ENCODE results near the gene SWI5. TPM values are rescaled to one million over a fixed set of nuclear protein-coding genes. Genes with fewer than 3 reads are reported as not detected.

The SWI5 gene
- total RNA-seq, 1 experiment from 2014 or later: 22.4 TPM

DNA sequence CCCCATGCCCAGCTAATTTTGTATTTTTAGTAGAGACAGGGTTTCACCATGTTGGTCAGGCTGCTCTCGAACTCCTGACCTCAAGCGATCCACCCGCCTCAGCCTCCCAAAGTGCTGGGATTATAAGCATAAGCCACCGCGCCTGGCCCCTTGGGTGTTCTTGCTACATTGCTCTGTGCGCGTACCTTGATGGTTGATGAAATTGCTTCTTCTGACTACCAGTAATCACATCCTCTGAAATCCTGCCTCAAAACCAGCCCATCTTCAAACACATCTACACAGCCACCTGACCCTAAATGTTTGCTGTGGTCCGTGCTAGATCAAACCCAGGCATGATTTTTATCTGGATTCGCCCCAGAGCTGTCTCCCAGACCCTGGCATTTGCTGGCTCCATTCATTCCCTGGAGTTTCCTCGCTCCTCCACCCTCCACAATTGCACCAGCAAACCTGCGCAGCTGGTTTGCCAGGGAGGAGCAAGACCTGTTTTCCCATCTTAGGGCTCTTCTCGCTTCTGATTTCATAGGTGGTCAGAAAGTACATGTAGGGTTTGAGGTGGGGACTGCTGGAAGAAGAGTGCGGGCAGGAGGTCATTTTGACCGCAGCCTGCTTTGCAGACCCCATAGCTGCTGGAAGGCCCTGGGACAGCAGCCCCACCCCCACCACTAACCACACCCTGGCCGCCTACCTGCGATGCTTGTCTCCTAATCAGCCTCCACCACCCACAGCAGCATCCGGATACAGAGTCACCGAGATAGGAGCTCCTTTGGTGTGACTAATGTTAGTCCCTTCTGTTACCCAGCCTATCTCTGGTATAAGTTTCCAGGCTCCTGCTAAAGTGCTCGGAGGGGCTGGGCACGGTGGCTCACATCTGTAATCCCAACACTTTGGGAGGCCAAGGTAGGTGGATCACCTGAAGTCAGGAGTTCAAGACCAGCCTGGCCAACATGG lies 22.7 kb downstream of the SWI5 start:
- no peaks in the 10 kb centered on the region for H3K9me2 ChIP-seq (ENCODE audit: insufficient read depth)
- TF ChIP-seq FOSL1 (IDR thresholded peaks at IDR 0.05; ENCODE audit: low read depth) (no peak), CEBPB (IDR thresholded peaks at IDR 0.05; ENCODE audit: low read depth) (no peak)
- H3K27me3 ChIP-seq (ENCODE audit: insufficient read depth, low read length): no peaks in the 10 kb centered on the region
- H3K27ac ChIP-seq (ENCODE audit: low read depth, low read length): no peak overlapping the region
- H3K9ac ChIP-seq (ENCODE audit: low read length): no peak overlapping the region
- ChIA-PET RAD21 (ENCODE audit: low non-redundant PET in 1 of 2, low total read pairs in 2 of 2, uncharacterized antibody in 2 of 2, unreplicated experiment in 2 of 2) (no interaction called here), POLR2A (interaction anchor here (1.0 kb wide), 1 partner anchor 8 kb away, joined by 3 read pairs; no protein-coding TSS in a partner anchor), CTCF (interaction anchor here (0.7 to 2.7 kb wide), 2 partner anchors 42 to 121 kb away, joined by 3 to 10 read pairs; partner anchors contain the start of gene CERCAM)
- H2AFZ ChIP-seq (ENCODE audit: low read depth, low read length, poor library complexity, severe bottlenecking): no peak overlapping the region
- H3K4me3 ChIP-seq (replicated peaks in 1 of 2; ENCODE audit: low read depth in 1 of 2, low read length in 2 of 2): no peak overlapping the region
- H3K4me2 ChIP-seq (ENCODE audit: low read length): no peak overlapping the region
- H3K36me3 ChIP-seq (ENCODE audit: control insufficient read depth in 1 of 2, insufficient read depth in 2 of 2, low read length in 2 of 2): no peaks in the 10 kb centered on the region
- peaks cover 5 to 29% of the 10 kb centered on the region in 2 experiments; a peak in 3 of 4 replicates for H3K4me1 ChIP-seq (ENCODE audit: control insufficient read depth in 1 of 2, insufficient read depth in 2 of 2, low read length in 2 of 2)
- intact Hi-C loops (cut with micrococcal nuclease): loop anchor here (5.0 to 10.0 kb wide), 2 partner anchors 256 to 338 kb away; partner anchors contain the start of gene SPTAN1
- ATAC-seq: no peak
- no peaks in the 10 kb centered on the region for H4K20me1 ChIP-seq (ENCODE audit: insufficient read depth)
- no TSS peak for BruUV-seq (replicated peaks)
- H3K79me2 ChIP-seq (ENCODE audit: insufficient read depth, low read length): no peaks in the 10 kb centered on the region
- no peaks in the 10 kb centered on the region for H3K9me3 ChIP-seq (ENCODE audit: control insufficient read depth in 1 of 2, insufficient read depth in 1 of 2, low read depth in 1 of 2, low read length in 2 of 2)
- no peak for DNase-seq (ENCODE audit: low read depth, low spot score)

DNA sequence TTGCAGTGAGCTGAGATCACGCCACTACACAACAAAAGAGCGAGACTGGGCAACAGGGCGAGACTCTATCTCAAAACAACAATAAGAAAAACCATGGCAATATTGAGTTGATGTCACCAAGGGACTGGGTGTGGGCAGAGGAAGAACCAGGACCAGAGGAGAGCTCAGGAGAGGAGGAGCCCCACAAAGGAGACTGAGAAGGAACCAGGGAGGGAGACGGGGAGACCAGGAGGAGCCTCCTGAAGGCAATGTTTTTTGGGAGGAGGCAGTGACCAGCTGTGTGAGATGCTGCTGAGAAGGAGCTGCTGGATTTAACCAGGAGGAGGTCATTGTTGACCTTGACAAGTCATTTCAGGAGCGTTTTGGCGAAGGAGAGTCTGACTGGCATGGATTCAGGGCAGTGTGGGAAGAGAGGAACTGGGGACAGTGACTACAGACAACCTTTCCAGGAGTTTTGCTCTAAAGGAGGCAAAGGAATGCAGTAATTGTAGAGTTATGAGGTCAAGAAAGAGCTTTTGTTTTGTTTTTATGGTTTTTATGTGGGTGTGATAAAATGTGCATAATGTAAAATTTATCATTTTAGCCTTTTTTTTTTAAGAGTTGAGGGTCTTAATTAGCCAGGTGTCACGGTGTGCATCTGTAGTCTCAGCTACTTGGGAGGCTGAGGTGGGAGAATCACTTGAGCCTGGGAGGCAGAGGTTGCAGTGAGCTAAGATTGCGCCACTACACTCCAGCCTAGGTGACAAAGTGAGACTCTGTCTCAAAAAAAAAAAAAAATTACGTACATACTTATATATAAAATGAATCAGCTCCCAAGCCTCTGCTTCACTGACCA lies 28.3 kb downstream of the SWI5 start:
- DNase-seq (ENCODE audit: low read depth, low spot score) (no peak), ATAC-seq (no peak)
- no TSS peak for BruUV-seq (replicated peaks)
- Histone ChIP-seq H3K9ac (ENCODE audit: low read length) (no peak overlapping the region), H3K36me3 (ENCODE audit: control insufficient read depth in 1 of 2, insufficient read depth in 2 of 2, low read length in 2 of 2) (peaks cover 0 to 4% of the 10 kb centered on the region in 2 experiments; a peak in 3 of 4 replicates), H3K4me3 (replicated peaks in 1 of 2; ENCODE audit: low read depth in 1 of 2, low read length in 2 of 2) (no peak overlapping the region), H3K27ac (ENCODE audit: low read depth, low read length) (no peak overlapping the region), H3K27me3 (ENCODE audit: insufficient read depth, low read length) (no peaks in the 10 kb centered on the region), H3K4me2 (ENCODE audit: low read length) (peak overlapping the region; percentile 78; the same call in 1 of the 2 replicates), H3K9me3 (ENCODE audit: control insufficient read depth in 1 of 2, insufficient read depth in 1 of 2, low read depth in 1 of 2, low read length in 2 of 2) (no peaks in the 10 kb centered on the region), H3K4me1 (ENCODE audit: control insufficient read depth in 1 of 2, insufficient read depth in 2 of 2, low read length in 2 of 2) (peaks cover 48 to 59% of the 10 kb centered on the region in 2 experiments), H3K9me2 (ENCODE audit: insufficient read depth) (no peaks in the 10 kb centered on the region), H2AFZ (ENCODE audit: low read depth, low read length, poor library complexity, severe bottlenecking) (no peak overlapping the region), H3K79me2 (ENCODE audit: insufficient read depth, low read length) (no peaks in the 10 kb centered on the region), H4K20me1 (ENCODE audit: insufficient read depth) (no peaks in the 10 kb centered on the region)
- ChIA-PET RAD21 (ENCODE audit: low non-redundant PET in 1 of 2, low total read pairs in 2 of 2, uncharacterized antibody in 2 of 2, unreplicated experiment in 2 of 2) (interaction anchor here in 1 of 2 experiments (1.1 kb wide), 1 partner anchor 37 kb away, joined by 3 read pairs; no protein-coding TSS in a partner anchor), CTCF (interaction anchor here (0.6 to 3.4 kb wide), 2 partner anchors 9 to 146 kb away, joined by 3 to 17 read pairs; no protein-coding TSS in a partner anchor), POLR2A (interaction anchor here (0.6 kb wide), 1 partner anchor 30 kb away, joined by 3 read pairs; no protein-coding TSS in a partner anchor)
- intact Hi-C loops (cut with micrococcal nuclease): no loop called here
- TF ChIP-seq EZH2 (IDR thresholded peaks at IDR 0.05) (no peak), FOSL1 (IDR thresholded peaks at IDR 0.05; ENCODE audit: low read depth) (no peak), TCF7L2 (IDR thresholded peaks at IDR 0.05; ENCODE audit: borderline replicate concordance, extremely low read depth, insufficient read depth, insufficient read length) (no peak), JUND (IDR thresholded peaks at IDR 0.05) (no peak), CEBPB (IDR thresholded peaks at IDR 0.05; ENCODE audit: low read depth) (no peak), ELF1 (IDR thresholded peaks at IDR 0.05; ENCODE audit: borderline replicate concordance, low read depth) (no peak), POLR2AphosphoS5 (IDR thresholded peaks at IDR 0.05; ENCODE audit: low read depth, low read length) (no peak), SP1 (IDR thresholded peaks at IDR 0.05; ENCODE audit: low read depth) (no peak), POLR2A (IDR thresholded peaks at IDR 0.05; ENCODE audit: borderline replicate concordance, extremely low read depth, insufficient read depth, insufficient read length) (no peak), ZFX (IDR thresholded peaks at IDR 0.05) (no peak), ZNF274 (IDR thresholded peaks at IDR 0.05; ENCODE audit: low read depth, low read length) (no peak), SIN3A (IDR thresholded peaks at IDR 0.05; ENCODE audit: low read depth) (no peak), CBX3 (IDR thresholded peaks at IDR 0.05; ENCODE audit: low read depth) (no peak)
- TF ChIP-seq, protein P1, sequence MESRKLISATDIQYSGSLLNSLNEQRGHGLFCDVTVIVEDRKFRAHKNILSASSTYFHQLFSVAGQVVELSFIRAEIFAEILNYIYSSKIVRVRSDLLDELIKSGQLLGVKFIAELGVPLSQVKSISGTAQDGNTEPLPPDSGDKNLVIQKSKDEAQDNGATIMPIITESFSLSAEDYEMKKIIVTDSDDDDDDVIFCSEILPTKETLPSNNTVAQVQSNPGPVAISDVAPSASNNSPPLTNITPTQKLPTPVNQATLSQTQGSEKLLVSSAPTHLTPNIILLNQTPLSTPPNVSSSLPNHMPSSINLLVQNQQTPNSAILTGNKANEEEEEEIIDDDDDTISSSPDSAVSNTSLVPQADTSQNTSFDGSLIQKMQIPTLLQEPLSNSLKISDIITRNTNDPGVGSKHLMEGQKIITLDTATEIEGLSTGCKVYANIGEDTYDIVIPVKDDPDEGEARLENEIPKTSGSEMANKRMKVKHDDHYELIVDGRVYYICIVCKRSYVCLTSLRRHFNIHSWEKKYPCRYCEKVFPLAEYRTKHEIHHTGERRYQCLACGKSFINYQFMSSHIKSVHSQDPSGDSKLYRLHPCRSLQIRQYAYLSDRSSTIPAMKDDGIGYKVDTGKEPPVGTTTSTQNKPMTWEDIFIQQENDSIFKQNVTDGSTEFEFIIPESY (IDR thresholded peaks at IDR 0.05; ENCODE audit: extremely low read depth, insufficient replicate concordance, low read length): no peak
- TF ChIP-seq, protein P2, sequence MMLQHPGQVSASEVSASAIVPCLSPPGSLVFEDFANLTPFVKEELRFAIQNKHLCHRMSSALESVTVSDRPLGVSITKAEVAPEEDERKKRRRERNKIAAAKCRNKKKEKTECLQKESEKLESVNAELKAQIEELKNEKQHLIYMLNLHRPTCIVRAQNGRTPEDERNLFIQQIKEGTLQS (IDR thresholded peaks at IDR 0.05): no peak

Measured in HCT116 (cell line).